Measurements from ENCODE around the gene RAB27A.

- TF ChIP-seq POLR2AphosphoS5 (IDR thresholded peaks at IDR 0.05; ENCODE audit: borderline replicate concordance, low read depth, low read length) (no peak), EZH2 (IDR thresholded peaks at IDR 0.05) (no peak), FOXP2 (optimal IDR thresholded peaks at IDR 0.05; ENCODE audit: control extremely low read depth, extremely low read length, insufficient read depth) (no peak)
These were observed 36.0 kb downstream of the RAB27A start for GRCh38 chr15:55253580-55253979.
